Measurements from ENCODE around the gene PLXNA1.

The PLXNA1 gene

GRCh38 chr3:126987596-126987995 lies 4.7 kb downstream of the PLXNA1 start:
- ChIA-PET CTCF (interaction anchor here (0.8 kb wide), 1 partner anchor 67 kb away, joined by 4 read pairs; no protein-coding TSS in a partner anchor), POLR2A (no interaction called here)
- TF ChIP-seq FOXM1 (IDR thresholded peaks at IDR 0.05; ENCODE audit: borderline replicate concordance) (no peak), ARNT (IDR thresholded peaks at IDR 0.05) (no peak), CTBP1 (IDR thresholded peaks at IDR 0.05; ENCODE audit: borderline replicate concordance) (no peak), BHLHE40 (IDR thresholded peaks at IDR 0.05; ENCODE audit: borderline replicate concordance) (no peak), HDGF (IDR thresholded peaks at IDR 0.05; ENCODE audit: borderline replicate concordance) (no peak), SUZ12 (IDR thresholded peaks at IDR 0.05) (no peak), ZNF384 (IDR thresholded peaks at IDR 0.05) (no peak), TARDBP (IDR thresholded peaks at IDR 0.05) (no peak), NFRKB (IDR thresholded peaks at IDR 0.05) (no peak), SP1 (IDR thresholded peaks at IDR 0.05) (no peak), FOXK2 (IDR thresholded peaks at IDR 0.05) (no peak), FOXA1 (IDR thresholded peaks at IDR 0.05) (no peak)
- DNase-seq (ENCODE audit: extremely low spot score), result no peak

GRCh38 chr3:126988451-126989021 lies 5.6 kb downstream of the PLXNA1 start:
- no peak for DNase-seq (ENCODE audit: extremely low spot score)
- TF ChIP-seq FOXM1 (IDR thresholded peaks at IDR 0.05; ENCODE audit: borderline replicate concordance) (no peak), ZNF384 (IDR thresholded peaks at IDR 0.05) (no peak), SP1 (IDR thresholded peaks at IDR 0.05) (no peak), PKNOX1 (IDR thresholded peaks at IDR 0.05) (no peak), ELF4 (IDR thresholded peaks at IDR 0.05) (no peak), L3MBTL2 (conservative IDR thresholded peaks at IDR 0.05) (no peak), LEF1 (IDR thresholded peaks at IDR 0.05; ENCODE audit: borderline replicate concordance) (no peak), TARDBP (IDR thresholded peaks at IDR 0.05) (no peak), FOXK2 (IDR thresholded peaks at IDR 0.05) (no peak), FOXA1 (IDR thresholded peaks at IDR 0.05) (no peak), ARNT (IDR thresholded peaks at IDR 0.05) (no peak), BHLHE40 (IDR thresholded peaks at IDR 0.05; ENCODE audit: borderline replicate concordance) (no peak), SUZ12 (IDR thresholded peaks at IDR 0.05) (no peak), HDGF (IDR thresholded peaks at IDR 0.05; ENCODE audit: borderline replicate concordance) (no peak), NFRKB (IDR thresholded peaks at IDR 0.05) (no peak), CTBP1 (IDR thresholded peaks at IDR 0.05; ENCODE audit: borderline replicate concordance) (no peak)
- ChIA-PET CTCF (interaction anchor here (0.8 kb wide), 1 partner anchor 68 kb away, joined by 4 read pairs; no protein-coding TSS in a partner anchor), POLR2A (no interaction called here)

- CTCF ChIA-PET, result no interaction called here
- no peak for DNase-seq (ENCODE audit: extremely low spot score)
- TF ChIP-seq FOXM1 (IDR thresholded peaks at IDR 0.05; ENCODE audit: borderline replicate concordance), result no peak
- TF ChIP-seq TARDBP (IDR thresholded peaks at IDR 0.05), result no peak
- POLR2A ChIA-PET, result no interaction called here
Measured at GRCh38 chr3:126989316-126990023, 6.6 kb downstream of the PLXNA1 start.

- no peak for DNase-seq (ENCODE audit: extremely low spot score)
- TF ChIP-seq TARDBP (IDR thresholded peaks at IDR 0.05) (no peak), LEF1 (IDR thresholded peaks at IDR 0.05; ENCODE audit: borderline replicate concordance) (no peak), ELF4 (IDR thresholded peaks at IDR 0.05) (no peak), ZNF384 (IDR thresholded peaks at IDR 0.05) (no peak), FOXK2 (IDR thresholded peaks at IDR 0.05) (no peak), FOXM1 (IDR thresholded peaks at IDR 0.05; ENCODE audit: borderline replicate concordance) (no peak), PKNOX1 (IDR thresholded peaks at IDR 0.05) (no peak), L3MBTL2 (conservative IDR thresholded peaks at IDR 0.05) (no peak), FOXA1 (IDR thresholded peaks at IDR 0.05) (no peak), HDGF (IDR thresholded peaks at IDR 0.05; ENCODE audit: borderline replicate concordance) (no peak), ARNT (IDR thresholded peaks at IDR 0.05) (no peak)
- ChIA-PET CTCF (no interaction called here), POLR2A (no interaction called here)
Measured at GRCh38 chr3:126990024-126990700, 7.2 kb downstream of the PLXNA1 start.

GRCh38 chr3:126990890-126991289 lies 8.0 kb downstream of the PLXNA1 start:
- no peak for TF ChIP-seq SP1 (IDR thresholded peaks at IDR 0.05)
- no peak for TF ChIP-seq ZNF384 (IDR thresholded peaks at IDR 0.05)
- no peak for TF ChIP-seq SUZ12 (IDR thresholded peaks at IDR 0.05)
- no peak for TF ChIP-seq ARNT (IDR thresholded peaks at IDR 0.05)
- TF ChIP-seq TARDBP (IDR thresholded peaks at IDR 0.05), result no peak
- TF ChIP-seq NFRKB (IDR thresholded peaks at IDR 0.05), result no peak
- TF ChIP-seq FOXA1 (IDR thresholded peaks at IDR 0.05), result no peak
- no peak for TF ChIP-seq HDGF (IDR thresholded peaks at IDR 0.05; ENCODE audit: borderline replicate concordance)
- TF ChIP-seq ELF4 (IDR thresholded peaks at IDR 0.05), result no peak
- TF ChIP-seq PKNOX1 (IDR thresholded peaks at IDR 0.05), result no peak
- no peak for TF ChIP-seq BHLHE40 (IDR thresholded peaks at IDR 0.05; ENCODE audit: borderline replicate concordance)
- no peak for TF ChIP-seq L3MBTL2 (conservative IDR thresholded peaks at IDR 0.05)
- TF ChIP-seq CTBP1 (IDR thresholded peaks at IDR 0.05; ENCODE audit: borderline replicate concordance), result no peak
- no peak for TF ChIP-seq FOXM1 (IDR thresholded peaks at IDR 0.05; ENCODE audit: borderline replicate concordance)
- TF ChIP-seq LEF1 (IDR thresholded peaks at IDR 0.05; ENCODE audit: borderline replicate concordance), result no peak
- TF ChIP-seq FOXK2 (IDR thresholded peaks at IDR 0.05), result no peak
- no peak for DNase-seq (ENCODE audit: extremely low spot score)
- CTCF ChIA-PET, result no interaction called here
- POLR2A ChIA-PET, result no interaction called here
